Measurements from ENCODE around the gene NEUROD1.

NEUROD1 gene

DNA sequence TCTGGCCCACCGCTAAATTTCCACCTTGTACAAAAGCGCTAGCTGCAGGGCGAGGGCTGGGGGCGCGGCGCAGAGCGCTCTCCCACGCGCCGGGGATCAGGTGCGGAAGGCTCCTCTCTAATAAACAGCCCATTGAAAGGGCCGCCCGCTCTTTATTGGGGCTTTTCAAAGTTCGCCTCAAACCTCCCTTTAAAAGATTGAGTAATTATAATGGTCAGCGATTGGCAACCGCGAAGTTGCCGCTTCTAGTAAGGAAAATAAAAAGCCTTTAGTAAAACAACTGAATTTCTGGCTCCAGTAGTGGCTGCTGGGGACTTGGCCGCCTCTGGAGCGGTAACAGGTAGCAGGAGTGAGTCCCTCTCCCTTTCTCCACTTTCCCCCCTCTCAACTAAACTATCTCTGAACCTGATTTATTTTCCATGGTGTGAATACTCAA, 755 bp downstream of the NEUROD1 start:
- no peak for DNase-seq

DNA sequence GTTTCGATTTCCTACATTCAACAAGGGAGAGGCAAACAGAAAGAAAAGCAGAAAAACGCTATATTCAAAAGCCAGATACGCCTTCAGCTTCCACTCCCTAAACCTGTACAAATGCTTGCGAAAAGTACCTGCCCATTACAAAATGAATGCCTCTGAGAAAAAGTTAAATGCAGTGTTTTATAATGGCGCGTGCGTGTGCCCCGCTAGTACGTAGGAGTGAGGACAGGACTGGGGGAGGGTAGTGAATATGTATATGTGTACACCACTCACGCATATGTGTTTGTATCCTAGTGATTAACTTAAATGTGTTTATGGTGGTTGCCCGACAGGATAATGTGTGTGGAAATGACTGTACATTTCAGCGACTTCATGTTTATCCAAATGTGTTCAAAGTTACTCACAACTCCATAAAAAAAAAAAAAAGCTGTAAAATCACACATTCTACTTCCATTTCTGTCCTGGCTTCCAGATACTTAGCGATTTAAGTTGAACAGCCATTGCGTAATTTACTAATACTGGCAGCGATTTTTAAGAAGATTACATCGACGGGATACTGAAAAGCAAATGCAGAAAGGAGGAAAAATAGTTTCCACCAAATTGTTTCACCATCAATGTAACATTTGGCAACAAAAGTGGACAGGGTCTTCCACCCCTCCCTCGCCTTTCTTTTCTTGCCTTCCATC, 1.3 kb downstream of the NEUROD1 start:
- DNase-seq: peak; percentile 81

DNA sequence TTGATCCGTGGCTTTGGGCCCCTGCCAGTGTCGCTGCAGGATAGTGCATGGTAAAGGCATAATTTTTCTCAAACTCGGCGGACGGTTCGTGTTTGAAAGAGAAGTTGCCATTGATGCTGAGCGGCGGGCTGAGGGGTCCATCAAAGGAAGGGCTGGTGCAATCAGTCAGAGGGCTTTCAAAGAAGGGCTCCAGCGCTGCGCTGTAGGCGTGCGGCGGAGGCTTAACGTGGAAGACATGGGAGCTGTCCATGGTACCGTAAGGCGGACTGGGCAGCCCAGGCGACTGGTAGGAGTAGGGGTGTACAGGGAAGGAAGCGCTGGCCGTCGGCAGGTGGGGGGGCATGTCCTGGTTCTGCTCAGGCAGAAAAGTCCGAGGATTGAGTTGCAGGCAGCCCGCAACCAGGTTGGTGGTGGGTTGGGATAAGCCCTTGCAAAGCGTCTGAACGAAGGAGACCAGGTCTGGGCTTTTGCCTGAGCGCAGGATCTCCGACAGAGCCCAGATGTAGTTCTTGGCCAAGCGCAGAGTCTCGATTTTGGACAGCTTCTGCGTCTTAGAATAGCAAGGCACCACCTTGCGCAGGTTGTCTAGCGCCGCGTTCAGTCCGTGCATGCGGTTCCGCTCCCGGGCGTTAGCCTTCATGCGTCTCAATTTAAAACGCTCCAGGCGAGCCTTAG, 2.3 kb downstream of the NEUROD1 start:
- peak; percentile 79 for DNase-seq

DNA sequence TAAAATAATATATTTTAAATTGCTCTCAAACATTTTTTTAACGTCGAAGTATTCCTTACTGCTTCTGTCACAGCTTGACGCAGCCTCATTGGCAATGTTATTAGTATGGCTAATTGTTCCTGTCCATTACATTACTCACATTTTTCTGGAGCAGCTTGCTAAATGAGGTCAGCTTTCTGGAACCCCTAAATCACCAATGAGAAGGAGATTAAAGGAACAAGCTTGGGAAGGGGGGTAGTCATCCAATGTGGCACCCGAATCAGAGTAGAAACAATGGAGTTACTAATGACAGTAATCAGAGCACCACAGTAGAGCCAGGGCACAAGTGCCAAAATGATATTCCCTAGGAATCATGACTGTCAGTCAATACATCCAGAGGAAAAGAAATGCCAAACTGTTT, 5.1 kb downstream of the NEUROD1 start:
- DNase-seq: peak; percentile 85

DNA sequence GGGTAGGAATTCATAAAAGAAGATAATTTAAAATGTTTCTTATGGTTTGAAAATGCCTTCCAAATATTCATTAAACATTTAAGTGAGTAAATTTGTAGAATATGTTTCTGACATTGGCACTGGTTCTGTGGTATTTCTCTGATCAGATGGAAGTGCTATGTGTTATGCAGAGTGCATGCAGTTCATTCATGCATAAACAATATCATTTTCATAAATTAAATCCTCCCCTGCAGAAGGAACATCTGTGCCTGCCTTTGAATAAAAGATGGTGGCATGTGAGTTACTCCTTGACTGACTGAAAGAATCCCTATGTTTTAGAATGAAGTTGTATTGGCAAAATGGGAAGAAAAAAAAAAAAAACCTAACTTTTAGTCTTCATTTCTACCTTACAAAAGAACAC, 5.9 kb downstream of the NEUROD1 start:
- DNase-seq: peak; percentile 92

DNA sequence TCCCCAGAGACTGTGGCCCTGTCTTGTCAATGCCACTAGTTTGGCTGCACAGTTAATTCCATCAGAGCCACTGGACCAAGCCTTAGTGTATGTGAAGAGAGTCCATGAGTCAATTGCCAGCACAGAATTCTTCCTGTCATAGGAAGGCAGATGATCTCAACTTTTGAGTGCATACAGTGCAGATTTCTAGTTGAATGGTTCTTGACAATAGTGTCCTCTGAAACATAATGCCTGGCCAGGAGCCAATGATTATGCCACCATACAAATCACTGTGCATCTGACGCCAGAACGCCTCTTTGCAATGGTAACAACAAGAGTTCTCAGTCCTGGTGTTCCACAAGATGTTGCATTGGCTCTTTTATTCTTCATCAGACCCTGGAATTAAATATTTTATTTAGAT, 7.1 kb downstream of the NEUROD1 start:
- peak; percentile 97 for DNase-seq

DNA sequence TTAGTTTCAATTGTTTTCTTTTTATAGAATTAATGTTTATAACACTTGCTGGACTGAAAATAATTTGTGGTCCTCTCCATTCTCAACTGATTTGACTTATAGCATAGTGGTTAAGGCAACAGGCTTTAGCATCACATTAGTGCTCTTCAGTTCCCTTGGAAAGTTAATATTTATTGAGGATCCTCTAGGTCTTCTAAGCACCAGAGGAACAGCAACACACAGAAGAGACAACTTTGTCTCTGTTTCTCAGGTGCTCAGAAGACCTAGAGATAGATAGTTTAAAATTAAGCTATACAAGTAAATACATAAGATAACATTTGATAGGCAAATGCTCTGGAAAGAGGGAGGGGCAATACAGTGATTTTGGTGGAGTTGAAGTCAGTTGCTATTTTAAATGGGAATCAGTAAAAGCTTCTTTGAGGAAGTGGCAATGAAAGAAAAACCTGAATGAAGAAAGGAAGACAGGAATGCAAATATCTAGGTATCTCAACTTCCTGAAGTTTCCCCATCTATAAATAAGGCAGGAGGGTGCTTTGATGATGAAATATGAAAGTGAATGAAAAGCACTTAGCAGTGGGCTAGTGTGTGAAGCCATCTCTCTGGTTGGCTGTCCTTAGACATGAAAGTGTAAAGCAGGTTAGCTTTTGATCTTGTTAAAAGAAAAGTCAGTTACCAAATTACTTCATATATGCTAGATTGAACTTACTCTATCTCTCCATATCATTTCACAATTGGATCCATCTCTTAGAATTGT, 7.9 kb downstream of the NEUROD1 start:
- DNase-seq: no peak

DNA sequence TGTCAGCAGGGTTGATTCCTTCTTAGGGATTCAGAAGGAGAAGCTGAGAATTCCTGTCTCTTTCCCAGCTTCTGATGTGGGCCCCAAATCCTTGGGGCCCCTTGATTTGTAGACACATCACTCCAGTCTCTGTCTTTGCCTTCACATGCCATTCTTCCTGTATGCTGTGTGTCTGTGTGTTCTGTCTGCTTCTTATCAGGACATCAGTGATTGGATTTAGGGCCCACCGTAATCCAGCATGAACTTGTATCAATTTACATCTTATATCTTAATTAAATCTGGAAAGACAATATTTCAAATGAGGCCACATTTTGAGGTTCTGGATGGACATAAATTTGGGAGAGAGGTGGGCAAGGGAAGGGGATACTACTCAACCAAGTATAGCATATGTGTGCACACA, 9.7 kb downstream of the NEUROD1 start:
- no peak for DNase-seq

DNA sequence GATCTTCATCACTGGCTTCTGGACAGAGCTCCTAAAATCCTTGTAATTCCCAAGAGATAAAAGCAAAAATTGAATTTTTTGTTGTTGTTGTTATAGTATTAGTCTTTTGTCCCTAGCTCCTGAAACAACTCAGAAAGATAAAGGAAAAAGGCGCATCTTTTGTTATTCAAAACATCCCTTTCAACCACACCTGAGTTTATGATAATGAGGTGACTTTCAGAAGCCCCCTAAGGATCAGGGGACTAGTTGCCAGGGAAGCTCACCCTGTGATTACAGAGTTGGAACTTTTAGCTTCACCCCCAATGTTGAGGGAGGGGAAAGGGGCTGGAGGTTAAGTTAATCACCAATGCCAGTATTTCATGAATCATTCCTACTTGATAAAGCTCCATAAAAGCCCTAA, 13.1 kb downstream of the NEUROD1 start:
- no peak for DNase-seq

DNA sequence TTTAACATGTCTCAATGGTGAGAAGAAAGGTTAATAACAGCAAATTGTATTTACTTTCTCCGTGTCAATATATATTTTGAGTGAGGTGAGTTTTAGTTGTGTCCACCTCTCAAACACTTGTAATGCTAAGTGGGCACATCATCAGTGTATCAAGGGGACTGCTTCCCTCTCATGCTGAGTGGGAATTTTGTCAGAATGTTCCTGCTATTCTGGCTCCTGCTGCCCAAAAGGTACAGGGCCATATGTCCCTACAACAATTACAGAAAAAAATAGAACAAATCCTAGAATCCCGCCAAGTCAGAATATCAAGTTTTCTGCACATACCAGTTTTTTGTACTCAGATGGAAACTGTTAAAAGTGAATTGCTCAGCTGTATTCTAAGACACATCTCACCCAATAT, 18.0 kb downstream of the NEUROD1 start:
- DNase-seq: no peak

DNA sequence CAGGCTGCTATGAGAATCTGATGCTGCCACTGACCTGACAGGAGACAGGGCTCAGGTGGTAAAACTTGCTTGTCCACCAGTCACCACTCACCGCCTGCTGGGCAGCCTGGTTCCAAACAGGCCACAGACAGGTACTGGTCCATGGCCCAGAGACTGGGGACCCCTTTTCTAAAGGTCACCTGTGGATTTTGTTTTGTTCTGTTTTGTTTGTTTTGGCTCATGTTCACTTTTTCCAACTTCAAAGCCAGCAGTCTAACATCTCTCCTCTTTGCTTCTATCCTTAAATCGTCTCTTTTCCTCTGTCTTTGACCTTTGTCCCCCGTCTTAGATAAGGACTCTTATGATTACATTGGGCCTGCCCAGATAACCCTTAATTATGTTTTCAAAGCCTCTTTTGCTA, 20.1 kb downstream of the NEUROD1 start:
- DNase-seq: no peak

DNA sequence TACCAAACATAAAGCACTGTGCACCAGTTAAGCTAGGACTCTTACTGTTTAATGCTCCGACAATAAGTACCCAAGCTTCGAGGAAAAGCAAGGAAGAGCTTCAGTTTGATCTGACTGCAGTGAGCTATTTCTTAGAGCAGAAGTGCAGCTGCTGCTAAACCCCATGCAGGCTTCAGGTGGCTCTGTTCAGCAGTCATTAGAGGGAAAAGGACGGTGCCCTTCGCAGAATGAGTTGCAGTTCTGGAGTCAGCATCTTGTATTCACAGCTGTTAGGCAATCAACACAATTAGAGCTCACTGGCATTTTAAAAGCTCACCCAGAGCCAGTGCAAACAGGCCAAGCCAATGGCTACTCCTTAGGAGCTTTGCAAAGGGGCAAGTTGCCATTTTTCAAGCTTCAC, 21.9 kb downstream of the NEUROD1 start:
- peak; percentile 85 for DNase-seq

DNA sequence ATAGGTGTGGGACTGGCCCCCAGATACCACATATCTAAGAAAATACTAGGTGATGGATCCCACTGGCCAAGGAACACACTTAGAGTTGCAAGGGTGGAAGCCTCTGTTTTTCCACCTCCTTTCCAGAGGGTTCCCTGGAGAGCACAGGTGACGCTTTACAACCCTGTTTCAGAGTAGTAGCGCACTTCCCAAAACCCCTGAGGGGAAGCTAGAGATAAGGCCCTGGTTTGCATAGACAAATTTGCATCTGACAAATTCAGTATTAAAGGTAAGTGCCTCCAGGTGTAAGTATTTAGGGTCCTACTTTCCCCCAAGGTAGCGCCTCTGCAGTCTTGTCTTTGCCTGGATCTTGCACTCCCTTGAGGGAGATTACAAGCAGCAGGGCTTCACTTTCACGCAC, 22.9 kb downstream of the NEUROD1 start:
- DNase-seq: peak; percentile 60

DNA sequence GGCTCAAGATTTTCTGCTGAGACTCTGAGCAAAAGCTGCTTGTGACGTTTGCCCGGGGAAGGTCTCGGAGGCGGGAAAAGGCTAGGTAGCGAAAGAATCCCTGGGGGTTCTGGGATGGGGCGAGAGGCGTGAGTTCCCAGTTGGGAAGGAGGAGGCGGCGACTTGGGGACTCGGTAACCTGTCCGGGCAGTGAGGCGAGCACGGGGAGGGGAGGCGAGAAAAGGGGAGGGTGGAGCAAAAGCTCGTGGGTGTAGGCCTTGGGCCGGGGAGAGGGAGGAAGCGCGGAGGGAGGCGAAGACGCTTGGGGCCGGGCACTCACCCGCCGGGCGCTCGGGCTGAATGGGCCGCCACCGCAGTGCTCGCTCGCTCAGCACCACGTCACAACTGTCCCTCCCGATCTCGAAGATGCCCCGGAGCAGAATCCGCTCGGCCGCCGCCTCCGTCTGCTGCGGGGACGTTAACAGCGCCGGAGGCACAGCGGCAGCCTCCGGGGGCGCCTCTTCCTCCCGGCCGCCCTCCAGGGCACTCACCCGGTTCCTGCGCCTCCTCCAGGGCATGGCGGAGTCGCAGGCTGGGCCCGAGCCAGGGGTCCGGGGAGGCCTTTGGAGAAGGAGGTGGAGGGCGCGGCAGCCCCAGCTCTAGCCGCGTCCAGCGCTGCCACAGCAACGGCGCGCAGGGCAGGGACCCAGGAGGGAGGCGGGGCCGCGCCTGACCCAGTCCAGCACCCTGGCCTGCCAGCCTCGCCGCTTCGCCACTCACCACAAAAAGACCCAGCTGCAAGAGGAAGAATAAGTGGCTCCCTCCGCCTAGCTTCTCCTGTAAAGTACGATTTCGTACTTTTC, 23.6 kb downstream of the NEUROD1 start, which contains the start of gene CERKL:
CERKL (minus strand) TSS at position 656 of the 842 bp plus-strand sequence; CDS start at position 557, 99 bp downstream.
- peak; percentile 83 for DNase-seq

DNA sequence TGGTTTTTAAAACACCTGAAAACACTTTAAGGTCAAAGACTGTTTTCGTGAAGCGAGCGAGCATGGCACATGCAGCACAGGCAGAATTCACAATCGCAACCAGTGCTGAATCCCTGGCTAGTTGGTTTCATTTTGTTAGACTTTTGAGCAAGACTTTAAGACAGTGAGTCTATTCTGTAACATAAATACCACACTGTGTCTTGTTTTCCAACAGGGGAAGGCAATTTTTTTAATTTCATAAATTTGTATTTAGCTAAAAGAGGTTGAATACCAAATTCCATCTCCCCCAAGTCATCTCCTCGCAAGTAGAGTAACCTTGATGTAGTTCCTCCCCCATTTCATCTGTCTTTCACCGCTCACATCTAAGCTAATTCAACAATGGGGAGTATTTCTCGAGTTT, 24.8 kb downstream of the NEUROD1 start:
- DNase-seq: no peak

DNA sequence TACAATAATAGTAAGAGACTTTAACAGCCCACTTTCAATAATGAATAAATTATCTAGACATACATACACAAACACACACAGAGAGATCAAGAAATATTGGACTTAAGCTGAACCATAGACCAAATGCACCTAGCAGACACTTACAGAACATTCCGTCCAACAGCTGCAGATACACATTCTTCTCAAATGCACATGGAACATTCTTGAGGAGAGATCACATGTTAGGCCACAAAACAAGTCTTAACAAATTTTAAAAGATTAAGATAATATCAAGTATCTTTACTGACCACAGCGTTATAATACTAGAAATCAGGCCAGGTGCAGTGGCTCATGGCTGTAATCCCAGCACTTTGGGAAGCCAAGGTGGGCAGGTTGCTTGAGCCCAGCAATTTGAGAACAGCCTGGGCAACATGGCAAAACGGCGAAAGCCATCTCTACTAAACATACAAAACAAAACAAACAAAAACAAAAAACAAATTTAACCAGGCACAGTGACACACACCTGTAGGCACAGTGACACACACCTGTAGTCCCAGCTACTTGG, 30.8 kb downstream of the NEUROD1 start:
- DNase-seq: no peak

DNA sequence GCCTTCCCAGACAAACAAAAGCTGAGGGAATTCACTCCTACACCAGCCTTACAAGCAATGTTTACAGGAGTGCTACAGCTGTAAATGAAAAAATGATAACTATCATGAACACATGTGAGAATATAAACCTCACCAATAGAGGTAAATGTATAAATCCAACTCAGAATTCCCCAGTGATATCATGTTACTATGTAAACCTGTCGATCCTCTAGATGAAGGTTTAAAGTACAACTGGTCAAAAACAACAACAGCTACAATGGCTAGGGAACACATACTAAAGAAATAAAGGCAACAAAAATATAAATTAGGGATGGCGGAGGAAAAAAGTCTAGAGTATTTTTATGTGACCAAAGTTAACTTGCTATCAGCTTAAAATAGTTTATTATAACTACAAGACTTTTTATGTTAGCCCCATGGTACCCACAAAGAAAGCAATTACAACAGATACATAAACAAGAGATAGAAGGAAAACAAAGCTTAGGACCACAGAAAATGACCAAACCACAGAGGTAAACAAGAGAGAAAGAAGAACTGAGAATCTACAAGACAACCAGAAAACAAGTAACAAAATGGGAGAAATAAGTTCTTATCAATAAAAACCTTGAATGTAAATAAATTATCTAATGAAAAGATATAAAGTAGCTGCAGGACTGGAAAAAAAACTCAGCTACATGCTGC, 31.7 kb downstream of the NEUROD1 start:
- DNase-seq: peak; percentile 66

DNA sequence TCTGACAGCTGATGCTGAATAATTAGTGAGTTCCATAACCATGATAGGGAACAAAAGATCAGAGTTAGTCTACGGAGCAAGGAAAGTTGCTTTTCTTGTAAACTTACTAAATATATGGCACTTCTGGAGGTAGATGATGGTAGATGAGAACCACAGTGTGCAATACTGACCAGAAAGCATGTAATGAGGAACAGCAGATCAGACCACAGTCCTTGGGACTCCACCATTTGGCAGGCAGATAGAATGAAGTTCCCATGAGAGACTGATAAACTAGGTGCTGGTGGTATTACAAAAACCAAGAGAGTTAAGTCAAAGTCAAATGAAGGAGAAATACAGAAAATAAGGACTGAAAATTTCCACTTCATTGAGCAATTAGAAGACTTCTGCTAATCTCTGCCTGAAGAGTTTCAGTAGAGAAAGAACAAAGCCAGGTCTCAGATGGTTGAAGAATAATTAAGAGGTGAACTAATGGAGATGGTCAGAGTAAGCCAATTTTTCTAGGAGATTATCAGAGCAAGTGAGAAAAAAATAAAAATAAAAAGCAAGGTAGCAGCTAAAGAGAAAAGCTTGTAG, 33.8 kb downstream of the NEUROD1 start:
- no peak for DNase-seq

DNA sequence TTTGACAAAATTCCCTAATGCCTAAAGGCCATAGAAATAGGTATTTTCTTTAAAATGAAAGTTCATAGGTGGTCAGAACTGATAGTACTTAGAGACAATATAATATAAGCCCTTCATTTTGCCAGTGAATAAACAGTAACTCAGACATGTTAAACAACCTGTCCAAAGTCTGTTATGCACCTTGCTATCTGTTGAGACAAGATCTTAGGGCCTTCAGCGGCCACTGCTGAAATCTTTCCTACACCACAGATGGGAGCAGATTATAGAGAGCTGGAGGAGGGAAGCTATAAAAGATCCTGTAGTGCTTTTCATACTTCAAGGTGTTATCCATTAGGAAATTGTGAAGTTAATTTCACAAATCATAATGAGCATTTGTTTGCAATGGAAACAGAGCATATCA, 37.2 kb downstream of the NEUROD1 start:
- DNase-seq: no peak

DNA sequence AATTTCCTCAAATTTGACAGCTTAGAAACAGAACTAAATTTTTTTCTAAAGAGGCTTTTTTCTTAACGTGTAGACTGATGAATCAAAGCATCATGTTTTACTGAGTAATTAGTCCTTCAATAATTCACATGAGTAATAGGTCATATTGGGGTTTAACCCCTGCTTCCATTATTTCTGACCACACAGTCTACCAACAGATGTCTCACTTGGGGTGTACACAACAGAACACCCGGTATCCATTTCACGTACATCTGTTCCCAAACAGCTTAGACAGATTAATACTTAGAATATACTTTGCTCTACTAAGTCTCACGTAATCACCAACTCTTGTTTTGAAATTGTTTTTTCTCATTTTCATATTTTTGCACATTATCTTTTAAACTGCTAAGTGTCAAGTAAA, 38.2 kb downstream of the NEUROD1 start:
- DNase-seq: peak; percentile 93

DNA sequence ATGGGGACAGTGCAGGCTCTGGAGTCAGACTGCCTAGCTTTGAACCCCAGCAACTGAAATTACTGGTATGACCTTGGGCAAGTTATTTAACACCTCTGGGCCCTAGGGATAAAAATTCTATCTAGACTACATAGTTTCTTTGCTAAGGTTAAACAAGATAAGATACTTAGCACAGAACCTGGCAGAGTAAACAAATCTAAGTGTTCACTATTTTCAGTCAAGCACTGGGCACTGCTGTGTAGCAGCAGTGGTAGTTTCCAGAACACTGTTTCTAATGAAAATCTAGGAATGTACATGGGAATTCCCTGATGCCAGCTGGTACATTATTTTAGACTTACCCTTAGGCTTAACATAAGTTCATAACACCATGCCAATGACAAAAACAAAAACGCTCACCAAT, 40.6 kb downstream of the NEUROD1 start:
- no peak for DNase-seq

All from NCI-H2171 treated with DMSO at 0.1 percent for 48 hours (cell line).